Lung (tissue), 12 donors: ENCODE data around the gene LTBP1. TPM values are rescaled to one million over a fixed set of nuclear protein-coding genes. Genes with fewer than 3 reads are reported as not detected.

Source experiments
- ATAC-seq: fragments of 200-7000 bp; cut with Tn5 transposase; one replicate; pipeline ENCODE4 v1.9.1; 2020; ENCODE audit warnings: moderate number of reproducible peaks; ENCODE audit not compliant: insufficient read depth, low FRiP score
- DNase-seq, 3 donors: peaks; one replicate each; pipeline ENCODE4 v3.0.0-alpha.2; 2013 to 2017
- H3K27ac ChIP-seq, 2 donors: one replicate each; pipeline ENCODE4 v1.5.1; 2013; ENCODE audit warnings: mild to moderate bottlenecking in 2 of 2, moderate library complexity in 2 of 2, control low read depth in 1 of 2, inconsistent platforms in 1 of 2, low read depth in 1 of 2, low read length in 1 of 2
- H3K27me3 ChIP-seq, 3 donors: one replicate each; pipeline ENCODE4 v1.5.1; 2013; ENCODE audit warnings: low read length in 2 of 3; ENCODE audit not compliant: control insufficient read depth in 3 of 3, insufficient read depth in 3 of 3
- H3K36me3 ChIP-seq, 4 donors: one replicate each; pipeline ENCODE4 v1.5.1; 2013; ENCODE audit warnings: low read length in 4 of 4, mild to moderate bottlenecking in 1 of 4, moderate library complexity in 1 of 4; ENCODE audit not compliant: control insufficient read depth in 4 of 4, insufficient read depth in 4 of 4
- H3K4me1 ChIP-seq, 5 donors: one replicate each; pipeline ENCODE4 v1.5.1; 2013; ENCODE audit warnings: low read length in 5 of 5, mild to moderate bottlenecking in 2 of 5, moderate library complexity in 1 of 5; ENCODE audit not compliant: control insufficient read depth in 5 of 5, insufficient read depth in 5 of 5
- H3K4me3 ChIP-seq: one replicate; pipeline ENCODE4 v1.5.1; 2013; ENCODE audit warnings: mild to moderate bottlenecking, control low read depth, moderate library complexity
- H3K9ac ChIP-seq, 2 donors: one replicate each; pipeline ENCODE4 v1.5.1; 2013; ENCODE audit warnings: low read length in 2 of 2, control low read depth in 1 of 2; ENCODE audit not compliant: insufficient read depth in 1 of 2
- H3K9me3 ChIP-seq, 4 donors: one replicate each; pipeline ENCODE4 v1.5.1; 2013; ENCODE audit warnings: low read length in 3 of 4, mild to moderate bottlenecking in 1 of 4, moderate library complexity in 1 of 4; ENCODE audit not compliant: control insufficient read depth in 4 of 4, insufficient read depth in 3 of 4
- CTCF ChIP-seq: IDR thresholded peaks from 2 replicates; pipeline ENCODE4 v1.5.1; 2012; ENCODE audit warnings: mild to moderate bottlenecking; ENCODE audit errors: control extremely low read depth, extremely low read depth
- WGBS, 2 donors: extraction: QIAGEN DNeasy Blood & Tissue Kit; methylation state at CpG; one replicate each; pipeline ENCODE4 v1.1.7; 2013; 5-methylcytosine and 5-hydroxymethylcytosine counted together
- polyA plus RNA-seq, 2 donors: library from polyadenylated mRNA; stranded (reverse); fragments of 200-250 nt; gene quantifications; one replicate each; pipeline ENCODE4 v1.2.1, GENCODE V29; 2013
- total RNA-seq, 2 donors: library from RNA; depleted of rRNA in 1 of 2; stranded (reverse); fragments of >200 nt in 1 of 2; gene quantifications; one replicate each; pipeline ENCODE4 v1.2.1, GENCODE V29; 2014 to 2021
- donor health status: control.
- donor health status: control.
- donor health status: Bipolar disorder and iron deficiency.
- donor health status: healthy.
- donor health status: DM: yes; HTN: yes; CAD: no.

The LTBP1 gene
- total and polyA plus RNA-seq, 4 donors, result 8.8 to 57.4 (median 28.6) TPM

- Histone ChIP-seq H3K9ac (peak overlapping the region in 1 of 2 donors; percentile 14), H3K27ac (no peak overlapping the region), H3K36me3 (no peaks in the 10 kb centered on the region), H3K9me3 (no peaks in the 10 kb centered on the region), H3K4me1 (peaks cover 0 to 12% (median 0%) of the 10 kb centered on the region in 5 donors), H3K4me3 (no peak overlapping the region), H3K27me3 (no peaks in the 10 kb centered on the region)
- TF ChIP-seq CTCF, result no peak
- ATAC-seq (no peak), DNase-seq (peak in 2 of 3 donors; percentile 77 to 83)
- WGBS, 2 donors, result 63 to 79% methylated on average over 7 of the region's 7 CpGs
Measured at GRCh38 chr2:33033606-33034081, 86.9 kb downstream of the LTBP1 start.

- DNase-seq (peak in 2 of 3 donors; percentile 45), ATAC-seq (no peak)
- no peak for TF ChIP-seq CTCF
- Histone ChIP-seq H3K27me3 (no peaks in the 10 kb centered on the region), H3K27ac (no peak overlapping the region), H3K4me1 (peaks cover 0 to 10% (median 0%) of the 10 kb centered on the region in 5 donors), H3K9me3 (no peaks in the 10 kb centered on the region), H3K36me3 (no peaks in the 10 kb centered on the region), H3K4me3 (no peak overlapping the region), H3K9ac (no peak overlapping the region)
- 62 to 75% methylated on average over 8 of the region's 8 CpGs for WGBS, 2 donors
Measured at GRCh38 chr2:33034784-33035183, 88.0 kb downstream of the LTBP1 start.

GRCh38 chr2:33038230-33038629, 91.5 kb downstream of the LTBP1 start:
- ATAC-seq, result no peak
- no peak overlapping the region for H3K9ac ChIP-seq

More at GRCh38 chr2:33038230-33038629, 91.5 kb downstream of the LTBP1 start:
- H3K4me1 ChIP-seq, result peaks cover 0 to 5% (median 0%) of the 10 kb centered on the region in 5 donors
- DNase-seq, result no peak
- 70 to 82% methylated on average over 4 of the region's 4 CpGs for WGBS, 2 donors
- H3K36me3 ChIP-seq, result no peaks in the 10 kb centered on the region
- no peak overlapping the region for H3K4me3 ChIP-seq
- no peak overlapping the region for H3K27ac ChIP-seq
- H3K9me3 ChIP-seq, result peaks cover 0 to 3% (median 0%) of the 10 kb centered on the region in 4 donors
- no peaks in the 10 kb centered on the region for H3K27me3 ChIP-seq
- TF ChIP-seq CTCF, result no peak
